Measurements from ENCODE around the gene HDAC1. TPM values are rescaled to one million over a fixed set of nuclear protein-coding genes. Genes with fewer than 3 reads are reported as not detected.

The HDAC1 gene
- total and polyA plus RNA-seq, 2 of the 13 experiments (the other 11 are each of a cell fraction or from before 2014, with no cell fraction given) = 93.5 to 189 TPM

DNA sequence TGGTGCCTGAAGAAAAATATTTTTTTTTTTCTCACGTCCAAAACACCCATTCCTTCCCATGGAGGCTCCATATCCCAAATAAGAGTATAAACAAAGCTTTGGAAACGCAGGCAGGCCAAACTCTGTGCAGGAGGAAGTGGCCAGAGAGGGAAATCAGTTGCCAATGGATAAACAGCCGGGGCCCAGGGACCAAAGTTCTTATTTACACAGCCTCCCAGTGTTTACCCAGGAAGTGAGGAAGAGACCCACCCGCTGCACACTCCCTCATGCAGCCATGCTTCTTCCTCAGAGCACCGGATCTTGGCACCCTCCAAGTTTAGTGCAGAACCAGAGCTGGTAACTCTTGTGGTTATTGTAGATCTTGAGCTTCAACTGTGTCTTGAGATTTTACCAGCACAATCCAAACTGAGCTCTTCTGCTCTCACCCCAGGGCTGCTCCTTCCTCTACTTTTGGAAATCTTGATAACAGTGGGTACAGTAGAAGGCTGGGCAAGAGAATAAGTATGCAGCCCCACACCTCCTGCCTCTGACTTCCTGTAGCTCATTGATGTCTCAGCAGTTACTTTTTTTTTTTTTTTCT is 29.9 kb downstream of the HDAC1 start (continued):
- TF ChIP-seq EP300 (IDR thresholded peaks at IDR 0.05; ENCODE audit: low read depth in 2 of 2, low read length in 2 of 2) (peak in 1 of 2 experiments; percentile 89; a peak in 2 of 4 replicates), EP300 (CRISPR knock-in tag; IDR thresholded peaks at IDR 0.05; ENCODE audit: borderline replicate concordance) (peak; percentile 86), ZNF713 (CRISPR knock-in tag; IDR thresholded peaks at IDR 0.05) (no peak), PRDM4 (CRISPR knock-in tag; IDR thresholded peaks at IDR 0.05; ENCODE audit: borderline replicate concordance) (no peak), NR2F2 (IDR thresholded peaks at IDR 0.05; ENCODE audit: borderline replicate concordance, low read depth) (no peak), NR2F6 (IDR thresholded peaks at IDR 0.05) (peak; percentile 48), NR2F6 (CRISPR knock-in tag; IDR thresholded peaks at IDR 0.05) (peak; percentile 63), SP1 (IDR thresholded peaks at IDR 0.05) (no peak), SP1 (CRISPR knock-in tag; IDR thresholded peaks at IDR 0.05) (no peak; the same call in 1 of the 2 replicates), BCL6 (CRISPR knock-in tag; IDR thresholded peaks at IDR 0.05) (peak; percentile 21; the same call in 1 of the 2 replicates), KLF13 (CRISPR knock-in tag; IDR thresholded peaks at IDR 0.05) (no peak), ZNF570 (CRISPR knock-in tag; IDR thresholded peaks at IDR 0.05; ENCODE audit: borderline replicate concordance) (no peak), ZNF296 (CRISPR knock-in tag; conservative IDR thresholded peaks at IDR 0.05) (no peak)
- TF ChIP-seq, protein P1, sequence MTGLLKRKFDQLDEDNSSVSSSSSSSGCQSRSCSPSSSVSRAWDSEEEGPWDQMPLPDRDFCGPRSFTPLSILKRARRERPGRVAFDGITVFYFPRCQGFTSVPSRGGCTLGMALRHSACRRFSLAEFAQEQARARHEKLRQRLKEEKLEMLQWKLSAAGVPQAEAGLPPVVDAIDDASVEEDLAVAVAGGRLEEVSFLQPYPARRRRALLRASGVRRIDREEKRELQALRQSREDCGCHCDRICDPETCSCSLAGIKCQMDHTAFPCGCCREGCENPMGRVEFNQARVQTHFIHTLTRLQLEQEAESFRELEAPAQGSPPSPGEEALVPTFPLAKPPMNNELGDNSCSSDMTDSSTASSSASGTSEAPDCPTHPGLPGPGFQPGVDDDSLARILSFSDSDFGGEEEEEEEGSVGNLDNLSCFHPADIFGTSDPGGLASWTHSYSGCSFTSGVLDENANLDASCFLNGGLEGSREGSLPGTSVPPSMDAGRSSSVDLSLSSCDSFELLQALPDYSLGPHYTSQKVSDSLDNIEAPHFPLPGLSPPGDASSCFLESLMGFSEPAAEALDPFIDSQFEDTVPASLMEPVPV (CRISPR knock-in tag; IDR thresholded peaks at IDR 0.05) = no peak
- TF ChIP-seq, protein P2, sequence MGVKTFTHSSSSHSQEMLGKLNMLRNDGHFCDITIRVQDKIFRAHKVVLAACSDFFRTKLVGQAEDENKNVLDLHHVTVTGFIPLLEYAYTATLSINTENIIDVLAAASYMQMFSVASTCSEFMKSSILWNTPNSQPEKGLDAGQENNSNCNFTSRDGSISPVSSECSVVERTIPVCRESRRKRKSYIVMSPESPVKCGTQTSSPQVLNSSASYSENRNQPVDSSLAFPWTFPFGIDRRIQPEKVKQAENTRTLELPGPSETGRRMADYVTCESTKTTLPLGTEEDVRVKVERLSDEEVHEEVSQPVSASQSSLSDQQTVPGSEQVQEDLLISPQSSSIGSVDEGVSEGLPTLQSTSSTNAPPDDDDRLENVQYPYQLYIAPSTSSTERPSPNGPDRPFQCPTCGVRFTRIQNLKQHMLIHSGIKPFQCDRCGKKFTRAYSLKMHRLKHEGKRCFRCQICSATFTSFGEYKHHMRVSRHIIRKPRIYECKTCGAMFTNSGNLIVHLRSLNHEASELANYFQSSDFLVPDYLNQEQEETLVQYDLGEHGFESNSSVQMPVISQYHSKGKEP (CRISPR knock-in tag; IDR thresholded peaks at IDR 0.05) = no peak

Measured in HepG2 (cell line).